ENCODE results near the gene PARM1. TPM values are rescaled to one million over a fixed set of nuclear protein-coding genes. Genes with fewer than 3 reads are reported as not detected.
"Not testable (repeated sequence)": the region's sequence is repeated elsewhere in the genome, so short reads cannot be mapped to it uniquely, and the experiment has no call there.

Gene PARM1
- total and polyA plus RNA-seq, 12 donors: 19.7 to 119 (median 71.6) TPM

DNA sequence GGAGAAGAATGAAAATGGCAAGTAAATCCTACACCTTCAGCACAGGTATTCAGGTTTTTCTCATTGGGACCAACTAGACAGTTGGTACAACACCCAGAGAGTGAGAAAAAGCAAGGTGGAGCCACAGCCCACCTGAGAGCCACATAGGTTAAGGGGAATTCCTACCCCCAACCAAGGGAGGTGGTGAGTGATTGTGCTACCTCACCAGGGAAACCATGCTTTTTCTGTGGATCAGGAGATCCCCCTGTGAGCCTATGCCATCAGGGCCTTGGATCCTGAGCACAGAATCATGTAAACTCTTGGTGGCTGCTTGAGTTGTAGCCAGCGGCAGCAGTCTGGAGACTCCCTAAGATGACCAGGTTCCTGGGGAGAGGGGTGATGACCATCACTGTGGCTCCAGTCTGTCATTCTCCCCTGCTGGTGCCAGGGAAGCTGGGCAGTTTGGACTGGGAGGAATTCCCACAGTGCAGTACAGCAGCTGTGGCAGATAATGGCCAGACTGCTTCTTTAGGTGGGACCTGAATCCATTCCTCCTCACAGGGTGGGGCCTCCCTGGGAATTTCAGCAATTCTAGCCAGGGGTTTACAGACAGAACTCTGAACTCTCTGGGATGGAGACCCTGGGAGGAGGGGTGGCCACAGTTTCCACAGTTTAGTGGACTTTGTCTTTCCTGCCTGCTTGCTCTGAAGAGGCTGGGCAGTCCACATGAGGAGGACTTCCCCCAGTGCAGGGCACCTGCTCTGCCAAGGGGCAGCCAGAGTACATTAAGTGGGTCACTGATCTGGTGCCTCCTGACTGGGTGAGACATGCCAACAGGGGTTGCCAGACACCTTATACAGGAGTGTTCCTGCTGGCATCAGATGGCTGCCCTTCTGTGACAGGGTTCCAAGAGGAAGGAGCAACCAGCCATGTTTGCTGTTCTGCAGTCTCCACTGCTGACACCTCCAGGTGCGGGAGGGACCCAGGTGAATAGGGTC lies 43.2 kb downstream of the PARM1 start:
- 89 to 97% methylated on average over 2 of the region's 2 CpGs for WGBS, 2 donors
- Histone ChIP-seq H3K27me3 (no peaks in the 10 kb centered on the region), H3K9me3 (peaks cover 0 to 30% (median 0%) of the 10 kb centered on the region in 11 donors), H3K36me3 (no peaks in the 10 kb centered on the region), H3K4me3 (no peak overlapping the region), H3K27ac (no peak overlapping the region), H3K4me1 (peaks cover 0 to 28% (median 11%) of the 10 kb centered on the region in 9 donors)
- intact Hi-C loops (cut with DNase I): no loop called here
- DNase-seq (peak in 1 of 2 donors; percentile 14), ATAC-seq (peak in 5 of 8 donors; percentile 42 to 73 (median 64))
- TF ChIP-seq CTCF (IDR thresholded peaks at IDR 0.05): no peak

- DNase-seq (no peak), ATAC-seq (no peak)
- Histone ChIP-seq H3K27ac (no peak overlapping the region), H3K4me3 (no peak overlapping the region), H3K27me3 (no peaks in the 10 kb centered on the region), H3K36me3 (no peaks in the 10 kb centered on the region), H3K4me1 (no peaks in the 10 kb centered on the region), H3K9me3 (peaks cover 0 to 20% (median 0%) of the 10 kb centered on the region in 11 donors)
- 31 to 40% methylated on average over 1 of the region's 1 CpG for WGBS, 2 donors
- intact Hi-C loops (cut with DNase I): no loop called here
- TF ChIP-seq CTCF (IDR thresholded peaks at IDR 0.05): no peak
These were observed 49.8 kb downstream of the PARM1 start for GRCh38 chr4:74982546-74983252.

DNA sequence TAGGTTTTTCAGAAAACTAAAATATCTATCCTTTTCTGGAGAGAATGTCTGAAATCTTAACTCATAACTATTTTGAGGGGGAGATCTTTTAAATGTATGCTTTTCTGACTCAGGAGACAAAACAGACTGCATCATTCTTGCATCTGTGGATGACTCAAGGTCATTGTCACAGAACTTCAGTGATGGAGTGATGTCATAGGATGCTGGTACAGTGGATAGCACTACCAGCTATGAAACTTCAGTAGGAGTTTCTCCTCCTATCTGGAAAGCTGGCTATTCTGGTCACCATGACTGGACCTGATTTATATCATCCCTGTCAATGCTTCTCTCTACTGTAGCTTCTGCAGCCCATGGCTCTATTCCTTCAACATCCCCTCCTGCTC lies 50.3 kb downstream of the PARM1 start:
- TF ChIP-seq CTCF (IDR thresholded peaks at IDR 0.05): no peak
- intact Hi-C loops (cut with DNase I): no loop called here
- H3K27me3 ChIP-seq: no peaks in the 10 kb centered on the region

DNA sequence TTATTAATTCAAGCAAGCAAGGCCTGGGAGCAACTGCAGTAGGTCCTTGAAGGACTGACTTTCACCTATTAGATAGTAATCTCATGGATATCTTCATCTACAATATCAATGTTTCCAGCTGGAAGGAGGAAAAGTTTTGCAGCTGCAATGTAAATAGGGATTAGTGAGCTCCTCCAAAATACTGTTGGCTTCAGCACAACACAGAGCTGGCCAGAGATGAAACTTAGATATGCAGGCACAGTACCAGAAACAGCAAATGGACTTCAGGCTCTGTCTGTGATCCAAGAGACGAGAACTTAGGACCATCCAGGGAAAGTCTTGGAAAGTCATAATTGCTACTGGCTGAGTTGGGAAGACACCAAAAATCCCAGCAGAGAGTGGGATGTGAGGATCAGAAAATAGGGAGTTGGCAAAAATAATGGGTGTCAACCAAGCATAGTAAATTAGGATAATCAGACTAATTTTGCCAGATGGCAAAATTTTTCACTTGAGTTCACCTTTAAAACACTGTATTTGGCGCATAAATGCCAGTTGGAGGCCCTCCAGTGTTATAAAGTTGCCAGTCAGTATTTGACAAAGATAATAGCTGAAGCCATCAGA lies 57.5 kb downstream of the PARM1 start:
- ATAC-seq: peak in 1 of 8 donors; percentile 45
- intact Hi-C loops (cut with DNase I): no loop called here
- peaks cover 0 to 11% (median 0%) of the 10 kb centered on the region in 11 donors for H3K9me3 ChIP-seq
- TF ChIP-seq CTCF (IDR thresholded peaks at IDR 0.05): no peak
- H3K4me1 ChIP-seq: peaks cover 0 to 38% (median 12%) of the 10 kb centered on the region in 9 donors
- no peak for DNase-seq
- no peaks in the 10 kb centered on the region for H3K27me3 ChIP-seq
- no peak overlapping the region for H3K4me3 ChIP-seq
- 56 to 59% methylated on average over 2 of the region's 2 CpGs for WGBS, 2 donors
- no peak overlapping the region for H3K27ac ChIP-seq
- H3K36me3 ChIP-seq: no peaks in the 10 kb centered on the region

More for the DNA sequence above, 50.3 kb downstream of the PARM1 start:
- Histone ChIP-seq H3K36me3 (no peaks in the 10 kb centered on the region), H3K4me1 (peaks cover 0 to 5% (median 0%) of the 10 kb centered on the region in 9 donors), H3K9me3 (peaks cover 0 to 15% (median 0%) of the 10 kb centered on the region in 11 donors), H3K27ac (no peak overlapping the region), H3K4me3 (no peak overlapping the region)
- DNase-seq (no peak), ATAC-seq (no peak)

DNA sequence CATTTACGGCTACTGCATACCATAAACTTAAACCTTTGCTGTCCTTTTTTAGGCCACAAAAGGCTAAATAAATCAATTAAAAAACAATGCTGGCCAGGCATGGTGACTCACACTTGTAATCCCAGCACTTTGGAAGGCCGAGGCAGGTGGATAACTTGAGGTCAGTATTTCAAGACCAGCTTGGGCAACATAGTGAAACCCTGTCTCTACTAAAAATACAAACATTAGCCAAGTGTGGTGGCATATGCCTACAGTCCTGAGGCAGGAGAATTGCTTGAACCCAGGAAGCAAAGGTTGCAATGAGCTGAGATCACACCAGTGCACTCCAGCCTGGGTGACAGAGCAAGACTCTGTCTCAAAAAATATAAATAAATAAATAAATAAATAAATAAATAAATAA lies 61.5 kb downstream of the PARM1 start:
- H3K27ac ChIP-seq; H3K4me3 ChIP-seq; intact Hi-C loops (cut with DNase I); H3K27me3 ChIP-seq; DNase-seq; H3K36me3 ChIP-seq; ATAC-seq: not testable (repeated sequence)
- Histone ChIP-seq H3K4me1 (peaks cover 0 to 45% (median 12%) of the 10 kb centered on the region in 9 donors), H3K9me3 (peaks cover 0 to 11% (median 0%) of the 10 kb centered on the region in 11 donors)
- WGBS, 2 donors: 88 to 97% methylated on average over 2 of the region's 2 CpGs
